Fibroblast of the conjunctiva (primary cell): Measurements from ENCODE around the gene INSR.
"Not testable (repeated sequence)": the region's sequence is repeated elsewhere in the genome, so short reads cannot be mapped to it uniquely, and the experiment has no call there.

Source experiments
- DNase-seq: peaks from one replicate; pipeline ENCODE4 v3.0.0-alpha.2; 2010; ENCODE audit warnings: low read depth

INSR gene

GRCh38 chr19:7258041-7258839, 36.0 kb downstream of the INSR start:
- DNase-seq: no peak

- peak; percentile 8 for DNase-seq
Observed at GRCh38 chr19:7257148-7258040, 36.8 kb downstream of the INSR start.

GRCh38 chr19:7255631-7256030, 38.6 kb downstream of the INSR start:
- DNase-seq: no peak

- DNase-seq: no peak
Observed at GRCh38 chr19:7255119-7255518, 39.1 kb downstream of the INSR start.

GRCh38 chr19:7254590-7254989, 39.6 kb downstream of the INSR start:
- DNase-seq: no peak

- DNase-seq: no peak
Observed at GRCh38 chr19:7252364-7252763, 41.9 kb downstream of the INSR start.

GRCh38 chr19:7251494-7251893, 42.7 kb downstream of the INSR start:
- no peak for DNase-seq

GRCh38 chr19:7250951-7251350, 43.3 kb downstream of the INSR start:
- DNase-seq: no peak

GRCh38 chr19:7250057-7250596, 44.1 kb downstream of the INSR start:
- no peak for DNase-seq

- DNase-seq: no peak
Observed at GRCh38 chr19:7247155-7247554, 47.1 kb downstream of the INSR start.

- no peak for DNase-seq
Observed at GRCh38 chr19:7246601-7247000, 47.6 kb downstream of the INSR start.

- DNase-seq: peak; percentile 22
Observed at GRCh38 chr19:7242601-7243258, 51.5 kb downstream of the INSR start.

- no peak for DNase-seq
Observed at GRCh38 chr19:7238051-7238450, 56.2 kb downstream of the INSR start.

GRCh38 chr19:7236153-7236552, 58.1 kb downstream of the INSR start:
- no peak for DNase-seq

GRCh38 chr19:7230826-7231225, 63.4 kb downstream of the INSR start:
- DNase-seq: no peak

- DNase-seq: no peak
Observed at GRCh38 chr19:7229735-7230134, 64.5 kb downstream of the INSR start.

GRCh38 chr19:7228935-7229541, 65.2 kb downstream of the INSR start:
- DNase-seq: no peak

GRCh38 chr19:7227735-7228134, 66.5 kb downstream of the INSR start:
- no peak for DNase-seq

- DNase-seq: not testable (repeated sequence)
Observed at GRCh38 chr19:7227149-7227548, 67.1 kb downstream of the INSR start.

- no peak for DNase-seq
Observed at GRCh38 chr19:7226739-7227138, 67.5 kb downstream of the INSR start.

- DNase-seq: no peak
Observed at GRCh38 chr19:7225741-7226140, 68.5 kb downstream of the INSR start.

GRCh38 chr19:7224995-7225394, 69.2 kb downstream of the INSR start:
- no peak for DNase-seq
